Raji (cell line): ENCODE measurements around the gene OR2A25.

ENCODE experiments used
- POLR2A ChIP-seq: IDR thresholded peaks from 2 replicates; pipeline ENCODE4 v1.6.1; 2011; ENCODE audit warnings: low read depth, low read length, control low read depth; ENCODE audit not compliant: insufficient read depth

The OR2A25 gene

GRCh38 chr7:144048648-144049047 is 21.0 kb upstream of the OR2A25 start, which contains the start of gene OR2A5:
OR2A5 (plus strand) TSS chr7:144048948; CDS start chr7:144050402, 1,454 bp downstream.
- no peak for TF ChIP-seq POLR2A

GRCh38 chr7:144049491-144049890 is 20.1 kb upstream of the OR2A25 start:
- TF ChIP-seq POLR2A: no peak

- TF ChIP-seq POLR2A: no peak
Observed at GRCh38 chr7:144050093-144050492, 19.5 kb upstream of the OR2A25 start.

GRCh38 chr7:144057954-144058353 is 11.7 kb upstream of the OR2A25 start:
- no peak for TF ChIP-seq POLR2A

GRCh38 chr7:144063710-144064109 is 5.9 kb upstream of the OR2A25 start:
- TF ChIP-seq POLR2A: no peak

- TF ChIP-seq POLR2A: no peak
Observed at GRCh38 chr7:144069953-144070352, 342 bp downstream of the OR2A25 start.

GRCh38 chr7:144074374-144074773 is 4.8 kb downstream of the OR2A25 start:
- TF ChIP-seq POLR2A: no peak

GRCh38 chr7:144085978-144086377 is 16.4 kb downstream of the OR2A25 start, which contains the start of gene OR2A12:
OR2A12 (plus strand) TSS chr7:144086278; CDS start chr7:144095108, 8,830 bp downstream.
- no peak for TF ChIP-seq POLR2A

GRCh38 chr7:144086730-144087129 is 17.1 kb downstream of the OR2A25 start:
- no peak for TF ChIP-seq POLR2A

- TF ChIP-seq POLR2A: no peak
Observed at GRCh38 chr7:144087230-144087629, 17.6 kb downstream of the OR2A25 start.

GRCh38 chr7:144090667-144091066 is 21.1 kb downstream of the OR2A25 start:
- no peak for TF ChIP-seq POLR2A

- no peak for TF ChIP-seq POLR2A
Observed at GRCh38 chr7:144098776-144099175, 29.2 kb downstream of the OR2A25 start.

GRCh38 chr7:144100607-144101006 is 31.0 kb downstream of the OR2A25 start:
- no peak for TF ChIP-seq POLR2A

- TF ChIP-seq POLR2A: no peak
Observed at GRCh38 chr7:144102041-144102440, 32.4 kb downstream of the OR2A25 start.

- no peak for TF ChIP-seq POLR2A
Observed at GRCh38 chr7:144105211-144105610, 35.6 kb downstream of the OR2A25 start.

- TF ChIP-seq POLR2A: no peak
Observed at GRCh38 chr7:144109283-144109682, 39.7 kb downstream of the OR2A25 start, which contains the start of gene OR2A2. OR2A2 (plus strand) TSS chr7:144109583; CDS start chr7:144109583, 0 bp downstream.

GRCh38 chr7:144110272-144110671 is 40.7 kb downstream of the OR2A25 start:
- TF ChIP-seq POLR2A: no peak
